ENCODE data around the gene MYH7B.

The MYH7B gene

GRCh38 chr20:34978092-34978744 is 22.6 kb downstream of the MYH7B start:
- DNase-seq: no peak

GRCh38 chr20:34979366-34980153 is 23.9 kb downstream of the MYH7B start:
- no peak for DNase-seq

DNA sequence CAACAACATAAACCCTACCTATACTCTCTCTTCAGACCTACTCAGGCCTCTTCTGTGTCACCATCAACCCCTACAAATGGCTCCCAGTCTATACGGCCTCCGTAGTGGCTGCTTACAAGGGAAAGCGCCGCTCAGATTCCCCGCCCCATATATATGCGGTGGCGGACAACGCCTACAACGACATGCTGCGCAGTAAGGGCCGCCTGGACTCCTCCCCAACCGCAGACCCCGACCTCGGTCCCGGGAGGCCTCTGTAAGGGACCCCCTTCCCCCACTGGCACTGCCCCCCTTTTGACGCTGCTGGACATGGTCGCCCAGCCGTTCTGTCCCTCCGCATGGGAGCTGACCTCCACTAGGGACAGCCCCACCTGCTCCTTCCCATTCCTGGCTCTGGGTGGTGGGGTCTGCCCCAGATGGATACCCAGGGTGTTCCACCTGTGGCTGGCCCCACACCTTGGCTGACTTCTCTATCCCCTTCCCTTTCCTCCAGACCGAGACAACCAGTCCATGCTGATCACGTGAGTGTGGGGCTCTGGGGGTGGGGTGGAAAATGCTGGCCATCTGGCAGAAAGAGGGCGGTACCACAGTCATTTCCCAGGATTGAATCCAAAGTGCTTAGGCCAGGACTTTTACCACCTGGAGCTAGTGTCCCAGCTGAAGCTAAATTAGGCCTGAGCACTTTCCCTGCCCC is 25.0 kb downstream of the MYH7B start:
- DNase-seq: no peak

DNA sequence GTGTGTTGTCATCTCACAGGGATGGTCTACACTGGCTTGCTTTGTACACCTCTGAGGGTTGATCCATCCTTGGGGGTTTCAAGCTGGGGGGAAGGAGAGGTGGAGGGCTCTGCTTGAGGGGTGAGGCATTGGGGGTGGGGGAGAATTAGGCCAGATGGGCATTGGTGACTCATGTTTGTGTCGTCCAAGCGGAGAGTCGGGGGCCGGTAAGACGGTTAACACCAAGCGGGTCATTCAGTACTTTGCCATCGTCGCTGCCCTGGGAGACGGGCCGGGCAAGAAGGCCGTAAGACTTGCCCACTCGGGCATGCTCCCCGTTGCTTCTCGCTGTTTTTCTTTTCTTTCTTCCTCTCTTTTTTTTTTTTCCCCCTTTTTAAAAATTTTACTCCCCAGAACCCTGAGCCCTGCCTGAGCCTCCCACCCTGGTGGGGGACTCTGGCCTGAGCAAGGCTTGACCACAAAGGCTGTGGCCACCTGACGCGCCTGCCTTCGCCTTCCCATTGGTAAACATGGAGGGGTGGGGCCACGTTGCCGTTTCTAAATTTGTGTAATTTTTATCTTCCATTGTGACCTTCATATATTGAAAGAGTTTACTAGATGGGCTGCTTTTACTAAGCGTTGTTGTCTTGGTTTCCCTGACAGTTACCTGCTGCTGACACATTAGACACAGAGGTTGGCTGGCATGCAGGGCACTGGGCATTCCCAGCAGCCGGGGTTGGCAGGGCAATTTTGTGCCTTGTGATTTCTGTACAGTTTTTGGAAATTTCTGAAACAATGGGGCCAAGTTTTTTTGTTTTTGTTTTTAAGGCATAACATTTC is 26.8 kb downstream of the MYH7B start:
- DNase-seq: no peak

GRCh38 chr20:34983089-34983820 is 27.6 kb downstream of the MYH7B start:
- no peak for DNase-seq

- no peak for DNase-seq
These were observed 28.5 kb downstream of the MYH7B start for GRCh38 chr20:34983995-34984735.

DNA sequence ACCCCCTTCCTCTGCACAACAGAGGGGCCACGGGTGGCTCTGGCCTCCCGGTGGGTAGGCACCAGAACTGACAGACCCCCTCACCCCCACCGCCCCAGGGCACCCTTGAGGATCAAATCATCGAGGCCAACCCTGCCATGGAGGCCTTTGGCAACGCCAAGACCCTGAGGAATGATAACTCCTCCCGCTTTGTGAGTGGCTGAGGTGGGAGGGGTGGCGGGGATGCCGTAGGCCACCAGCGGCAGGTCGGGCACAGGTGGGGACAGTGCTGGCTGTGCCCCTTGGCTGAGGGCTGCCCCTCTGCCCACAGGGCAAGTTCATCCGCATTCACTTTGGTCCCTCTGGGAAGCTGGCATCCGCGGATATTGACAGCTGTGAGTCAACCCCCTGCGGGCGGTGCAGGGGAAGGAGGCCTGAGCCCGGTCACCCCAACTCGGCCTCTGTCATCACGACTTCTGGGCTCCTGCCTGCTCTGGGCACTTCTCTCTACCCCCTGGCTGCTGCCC is 29.1 kb downstream of the MYH7B start:
- no peak for DNase-seq

DNA sequence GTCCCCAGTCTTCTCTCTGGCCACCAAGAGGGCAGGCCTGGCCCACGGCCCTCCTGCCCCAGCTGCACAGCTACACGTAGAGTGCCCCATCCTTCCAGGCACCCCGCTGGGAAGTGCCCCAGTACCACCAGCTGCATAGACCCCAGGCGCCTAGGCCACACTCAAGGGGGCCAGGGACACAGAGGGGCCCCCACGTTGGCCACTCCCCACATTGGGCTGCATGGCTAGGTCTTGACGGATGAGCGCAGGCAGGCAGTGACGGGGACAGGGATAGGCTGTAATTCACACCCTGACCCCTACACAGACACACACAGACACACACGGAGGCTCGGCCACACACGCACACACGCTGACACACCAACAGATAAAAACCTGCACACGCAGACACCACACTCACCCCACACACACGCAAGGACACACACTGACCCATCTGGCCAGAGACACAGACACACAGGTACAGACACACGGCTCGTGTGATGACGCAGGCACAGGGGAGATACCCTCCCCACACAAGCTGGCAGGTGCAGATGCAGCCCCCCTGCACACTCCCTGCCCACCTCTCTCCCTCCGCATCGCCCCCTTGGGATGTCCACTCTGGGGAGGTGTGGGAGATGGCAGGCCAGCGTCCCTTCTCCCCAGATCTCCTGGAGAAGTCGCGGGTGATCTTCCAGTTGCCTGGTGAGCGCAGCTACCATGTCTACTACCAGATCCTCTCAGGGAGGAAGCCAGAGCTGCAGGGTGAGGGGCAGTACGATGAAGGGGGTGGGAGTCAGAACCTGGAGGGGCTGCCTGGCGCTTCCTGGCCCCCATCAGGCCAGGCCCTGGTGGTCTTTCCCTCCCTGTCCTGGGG is 30.0 kb downstream of the MYH7B start:
- DNase-seq: no peak

GRCh38 chr20:34986311-34987287 is 30.9 kb downstream of the MYH7B start:
- DNase-seq: no peak

- DNase-seq: no peak
These were observed 31.9 kb downstream of the MYH7B start for GRCh38 chr20:34987288-34988190.

GRCh38 chr20:34988191-34988540 is 32.5 kb downstream of the MYH7B start:
- no peak for DNase-seq

DNA sequence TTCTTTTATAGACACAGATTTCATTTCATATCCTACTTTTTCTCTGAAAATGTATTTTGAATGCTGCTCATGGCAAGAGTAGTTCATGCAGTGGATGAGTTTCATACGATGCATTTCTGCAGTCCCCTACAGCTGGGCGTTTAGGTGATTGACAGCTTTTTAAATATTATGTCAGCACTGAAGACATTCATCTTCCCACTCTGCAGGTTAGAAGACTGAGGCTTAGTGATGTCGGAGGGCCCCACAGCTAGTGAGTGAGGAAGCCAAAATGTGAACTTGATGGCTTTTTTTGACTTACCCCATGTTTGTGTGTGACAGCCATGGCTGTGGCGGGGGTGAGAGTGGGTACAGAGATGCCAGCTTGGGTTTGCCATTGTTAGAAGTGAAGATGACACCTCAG is 33.5 kb downstream of the MYH7B start:
- DNase-seq: no peak

DNA sequence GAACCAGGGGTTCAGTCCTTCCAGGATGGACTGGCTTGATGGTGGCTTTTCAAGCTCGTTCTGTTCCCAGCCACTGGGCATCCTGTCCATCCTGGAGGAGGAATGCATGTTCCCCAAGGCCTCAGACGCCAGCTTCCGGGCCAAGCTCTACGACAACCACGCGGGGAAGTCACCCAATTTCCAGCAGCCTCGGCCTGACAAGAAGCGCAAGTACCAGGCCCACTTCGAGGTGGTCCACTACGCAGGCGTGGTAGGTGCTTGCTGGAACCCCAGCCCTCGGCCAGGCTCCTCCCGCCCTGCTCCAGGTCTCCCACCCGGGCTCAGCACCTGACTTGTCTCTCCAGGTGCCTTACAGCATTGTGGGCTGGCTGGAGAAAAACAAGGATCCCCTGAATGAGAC is 34.0 kb downstream of the MYH7B start:
- DNase-seq: no peak

GRCh38 chr20:34990231-34990630 is 34.6 kb downstream of the MYH7B start:
- DNase-seq: no peak

- no peak for DNase-seq
These were observed 35.1 kb downstream of the MYH7B start for GRCh38 chr20:34990661-34991214.

- DNase-seq: no peak
These were observed 37.2 kb downstream of the MYH7B start for GRCh38 chr20:34992751-34993417.

- DNase-seq: no peak
These were observed 38.4 kb downstream of the MYH7B start for GRCh38 chr20:34993941-34994508.
